Astrocyte (in vitro differentiated cells and primary cell): ENCODE data around the gene TNFRSF1B. TPM values are rescaled to one million over a fixed set of nuclear protein-coding genes. Genes with fewer than 3 reads are reported as not detected.

Experiments
- DNase-seq: peaks from one replicate; pipeline ENCODE4 v3.0.0-alpha.2; 2010; ENCODE audit warnings: low read depth
- FAIRE-seq: peaks from 2 replicates; lab custom pipeline; 2011; peaks lifted over from hg19 to GRCh38; lab: Jason Lieb, UNC
- H2AFZ ChIP-seq: 2 replicates; pipeline ENCODE4 v1.6.0; 2012; ENCODE audit warnings: low read depth, low read length, inconsistent platforms
- H3K27ac ChIP-seq: 2 replicates; pipeline ENCODE4 v1.5.1; 2011; ENCODE audit warnings: low read depth, low read length, inconsistent platforms
- H3K27me3 ChIP-seq: 2 replicates; pipeline ENCODE4 v1.6.0; 2011; ENCODE audit warnings: low read length, inconsistent platforms; ENCODE audit not compliant: insufficient read depth
- H3K36me3 ChIP-seq: 2 replicates; pipeline ENCODE4 v1.5.1; 2011; ENCODE audit warnings: low read length, inconsistent platforms; ENCODE audit not compliant: insufficient read depth
- H3K4me1 ChIP-seq: 2 replicates; pipeline ENCODE4 v1.5.1; 2011; ENCODE audit warnings: low read length, inconsistent platforms; ENCODE audit not compliant: insufficient read depth
- H3K4me2 ChIP-seq: 2 replicates; pipeline ENCODE4 v1.6.0; 2012; ENCODE audit warnings: low read length, inconsistent platforms
- H3K4me3 ChIP-seq: 2 replicates; pipeline ENCODE4 v1.5.1; 2011; ENCODE audit warnings: low read depth, mild to moderate bottlenecking, low read length, inconsistent platforms; ENCODE audit not compliant: insufficient read depth
- H3K79me2 ChIP-seq: 2 replicates; pipeline ENCODE4 v1.6.0; 2012; ENCODE audit warnings: mild to moderate bottlenecking, low read length, inconsistent platforms; ENCODE audit not compliant: insufficient read depth
- H3K9ac ChIP-seq: 2 replicates; pipeline ENCODE4 v1.6.0; 2012; ENCODE audit warnings: mild to moderate bottlenecking, low read length, inconsistent platforms
- H3K9me3 ChIP-seq: 2 replicates; pipeline ENCODE4 v1.5.1; 2012; ENCODE audit warnings: low read depth, mild to moderate bottlenecking, low read length, inconsistent platforms; ENCODE audit not compliant: insufficient read depth
- H4K20me1 ChIP-seq: 2 replicates; pipeline ENCODE4 v1.6.0; 2012; ENCODE audit warnings: low read length, inconsistent platforms; ENCODE audit not compliant: insufficient read depth
- H3K27ac Mint-ChIP-seq: one replicate; pipeline ENCODE4 v1.8.0; 2021; ENCODE audit warnings: mild to moderate bottlenecking, mixed read lengths; ENCODE audit not compliant: unreplicated experiment
- H3K27me3 Mint-ChIP-seq: one replicate; pipeline ENCODE4 v1.8.0; 2021; ENCODE audit warnings: low read depth, mixed read lengths; ENCODE audit not compliant: unreplicated experiment
- H3K36me3 Mint-ChIP-seq: one replicate; pipeline ENCODE4 v1.8.0; 2021; ENCODE audit warnings: low read depth, mixed read lengths; ENCODE audit not compliant: unreplicated experiment
- H3K4me1 Mint-ChIP-seq: one replicate; pipeline ENCODE4 v1.8.0; 2021; ENCODE audit warnings: low read depth, mixed read lengths; ENCODE audit not compliant: unreplicated experiment
- H3K4me3 Mint-ChIP-seq: one replicate; pipeline ENCODE4 v1.8.0; 2021; ENCODE audit warnings: mild to moderate bottlenecking, moderate library complexity, mixed read lengths; ENCODE audit not compliant: unreplicated experiment
- H3K9me3 Mint-ChIP-seq: one replicate; pipeline ENCODE4 v1.8.0; 2021; ENCODE audit warnings: mild to moderate bottlenecking, mixed read lengths; ENCODE audit not compliant: unreplicated experiment
- CTCF ChIP-seq: IDR thresholded peaks from 2 replicates; pipeline ENCODE4 v1.5.1; 2011; ENCODE audit warnings: low read depth, mild to moderate bottlenecking, inconsistent platforms, low read length, moderate library complexity; ENCODE audit not compliant: insufficient read depth
- EZH2 ChIP-seq: IDR thresholded peaks from 2 replicates; pipeline ENCODE4 v1.6.1; 2012; ENCODE audit warnings: mild to moderate bottlenecking, low read length, inconsistent platforms; ENCODE audit not compliant: insufficient read depth
- total RNA-seq: library from RNA; stranded (reverse); gene quantifications from 2 replicates; pipeline ENCODE4 v1.2.1, GENCODE V29; 2021

TNFRSF1B gene
- total RNA-seq, 1 donor from 2014 or later, result 0.09 TPM

GRCh38 chr1:12171206-12172041, 4.6 kb downstream of the TNFRSF1B start:
- Histone ChIP-seq H2AFZ (no peak overlapping the region), H3K4me1 (no peaks in the 10 kb centered on the region), H3K9me3 (no peaks in the 10 kb centered on the region), H3K4me2 (no peak overlapping the region), H3K27me3 (peaks cover 11% of the 10 kb centered on the region), H4K20me1 (no peaks in the 10 kb centered on the region), H3K79me2 (no peaks in the 10 kb centered on the region), H3K27ac (no peak overlapping the region), H3K36me3 (no peaks in the 10 kb centered on the region), H3K4me3 (no peak overlapping the region), H3K9ac (no peak overlapping the region)
- no peaks in the 10 kb centered on the region for H3K36me3 Mint-ChIP-seq
- no peaks in the 10 kb centered on the region for H3K4me1 Mint-ChIP-seq
- no peaks in the 10 kb centered on the region for H3K9me3 Mint-ChIP-seq
- H3K27me3 Mint-ChIP-seq, result peaks cover 54% of the 10 kb centered on the region
- H3K27ac Mint-ChIP-seq, result no peak overlapping the region
- FAIRE-seq (no peak), DNase-seq (no peak)
- H3K4me3 Mint-ChIP-seq, result no peak overlapping the region
- no peak for TF ChIP-seq CTCF

GRCh38 chr1:12172042-12172851, 5.5 kb downstream of the TNFRSF1B start:
- DNase-seq (no peak), FAIRE-seq (no peak)
- H3K9me3 ChIP-seq, result no peaks in the 10 kb centered on the region
- H3K79me2 ChIP-seq, result no peaks in the 10 kb centered on the region
- H3K4me3 ChIP-seq, result no peak overlapping the region
- no peak overlapping the region for H3K4me2 ChIP-seq
- H3K36me3 ChIP-seq, result no peaks in the 10 kb centered on the region
- no peaks in the 10 kb centered on the region for H4K20me1 ChIP-seq
- H3K4me3 Mint-ChIP-seq, result no peak overlapping the region
- no peak for TF ChIP-seq CTCF
- TF ChIP-seq EZH2, result no peak
- no peaks in the 10 kb centered on the region for H3K36me3 Mint-ChIP-seq
- no peak overlapping the region for H3K27ac ChIP-seq
- no peak overlapping the region for H3K9ac ChIP-seq
- H2AFZ ChIP-seq, result no peak overlapping the region
- H3K27ac Mint-ChIP-seq, result no peak overlapping the region
- H3K27me3 ChIP-seq, result peaks cover 11% of the 10 kb centered on the region
- no peaks in the 10 kb centered on the region for H3K9me3 Mint-ChIP-seq
- H3K4me1 Mint-ChIP-seq, result no peaks in the 10 kb centered on the region
- peaks cover 51% of the 10 kb centered on the region for H3K27me3 Mint-ChIP-seq
- H3K4me1 ChIP-seq, result no peaks in the 10 kb centered on the region
